Activated T-helper 1 cell treated with anti-CD3 and anti-CD28 coated beads, Interleukin-2, amount 50 U/mL, for 16 hours (primary cell): Measurements from ENCODE around the gene EHD1.
A peak's percentile ranks its signal among the peaks of the same experiment; 100 is the strongest.

Experiments
- DNase-seq, 2 donors: peaks; one replicate each; pipeline ENCODE4 v3.0.0-alpha.2; 2020; ENCODE audit warnings: low read depth in 1 of 2, low spot score in 1 of 2

EHD1 gene

DNA sequence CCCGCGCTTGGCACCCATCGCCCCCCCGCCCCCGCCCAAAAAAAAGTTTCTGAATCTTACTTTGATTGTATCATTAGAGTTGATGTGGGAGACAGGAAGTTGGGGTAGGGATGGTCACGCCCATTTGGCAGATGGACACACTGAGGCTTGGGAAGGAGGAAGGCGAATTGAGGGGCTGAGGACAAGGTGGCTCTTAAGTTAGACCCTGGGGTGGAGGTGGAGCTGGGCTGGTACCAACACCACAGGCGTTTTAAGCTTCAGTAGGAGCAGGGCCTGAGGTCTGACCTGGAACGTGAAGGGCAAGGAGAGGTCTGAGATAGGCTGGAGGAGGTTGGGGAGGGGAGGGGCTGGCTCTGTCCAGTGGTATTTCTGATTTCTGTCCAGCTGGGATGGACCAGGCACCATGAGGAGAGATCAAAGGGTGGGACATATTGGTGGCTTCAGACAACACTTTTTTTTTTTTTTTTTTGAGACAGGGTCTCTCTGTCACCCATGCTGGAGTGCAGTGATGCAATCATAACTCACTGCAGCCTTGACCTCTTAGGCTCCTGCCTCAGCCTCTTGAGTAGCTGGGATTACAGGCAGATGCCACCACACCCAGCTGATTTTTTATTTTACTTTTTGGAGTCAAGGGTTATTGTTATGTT, 33.2 kb downstream of the EHD1 start:
- no peak for DNase-seq

DNA sequence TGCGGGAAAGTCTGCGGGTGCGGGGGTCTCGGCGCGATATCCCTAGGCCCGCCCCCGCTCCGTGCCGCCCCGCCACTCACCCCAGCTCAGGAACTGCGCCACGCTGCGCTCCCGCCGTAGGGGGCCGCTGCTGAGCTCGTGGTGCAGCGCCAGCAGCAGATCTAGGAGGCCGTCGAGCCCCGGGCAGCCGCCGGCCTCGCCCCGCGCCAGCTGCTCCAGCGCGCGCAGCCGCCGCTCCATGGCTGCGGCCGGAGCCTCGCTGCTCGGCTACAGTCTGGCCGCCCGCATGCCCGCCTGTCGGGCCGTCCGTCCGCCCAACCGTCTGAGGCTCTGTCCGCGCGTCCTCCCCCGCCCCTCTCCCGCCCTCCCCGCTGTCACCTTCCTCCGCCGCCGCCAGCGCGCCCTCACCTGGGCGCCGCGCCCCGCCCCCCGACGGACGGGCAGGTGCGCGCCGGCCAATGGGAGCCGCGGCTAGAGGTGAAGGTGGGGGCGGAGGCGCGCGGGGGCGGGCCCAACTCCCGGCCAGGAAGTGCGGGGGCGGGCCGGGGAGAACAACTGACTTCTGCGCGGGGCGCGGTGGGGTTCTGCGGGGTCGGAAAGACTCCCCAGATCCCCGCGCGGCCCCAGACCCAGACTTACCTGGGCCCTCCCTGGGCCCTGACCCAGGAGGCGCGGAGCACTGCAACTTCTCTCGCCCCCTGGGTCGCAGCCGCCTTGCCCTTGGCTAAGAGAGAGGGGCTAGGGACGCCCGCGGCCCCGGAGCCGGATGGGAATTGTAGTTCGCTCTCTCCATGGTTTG, 33.9 kb downstream of the EHD1 start, which contains the start of gene CDC42BPG:
Gene CDC42BPG (minus strand): TSS at position 324 of the 799 bp plus-strand sequence. CDS start 84 bp downstream, at position 240.
- peak; percentile 44 to 62 for DNase-seq

DNA sequence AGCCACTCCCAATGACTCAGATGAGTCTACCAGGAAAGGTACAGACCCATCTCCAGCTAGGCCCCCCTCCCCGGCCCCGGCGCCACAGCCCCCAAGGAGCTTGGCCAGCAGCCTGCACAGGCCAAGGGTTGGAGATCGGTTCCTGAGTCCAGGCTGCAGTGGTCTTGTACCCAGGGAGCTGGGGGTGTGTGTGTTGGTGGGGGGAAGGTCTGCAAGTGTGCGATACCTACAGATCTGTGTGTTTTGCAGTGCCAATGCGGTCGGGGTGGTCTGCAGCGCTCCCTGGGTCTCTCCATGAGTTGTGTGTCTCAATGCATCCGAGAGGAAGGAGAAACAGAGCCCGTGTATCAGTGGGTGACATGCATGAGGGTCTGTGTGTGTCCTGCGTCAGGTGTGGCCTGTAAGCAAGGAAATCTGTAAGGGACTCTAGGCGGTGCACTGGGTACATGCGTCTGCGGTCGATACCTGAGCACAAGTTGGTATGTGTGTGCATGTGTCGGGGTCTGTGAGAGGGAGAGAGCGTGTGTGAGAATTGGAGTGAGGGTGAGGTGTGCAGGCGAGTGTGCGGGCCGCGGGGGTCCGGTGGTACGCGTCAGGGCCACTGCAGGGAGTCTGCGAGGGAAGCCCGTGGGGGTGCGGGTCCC, 34.6 kb downstream of the EHD1 start:
- no peak for DNase-seq

DNA sequence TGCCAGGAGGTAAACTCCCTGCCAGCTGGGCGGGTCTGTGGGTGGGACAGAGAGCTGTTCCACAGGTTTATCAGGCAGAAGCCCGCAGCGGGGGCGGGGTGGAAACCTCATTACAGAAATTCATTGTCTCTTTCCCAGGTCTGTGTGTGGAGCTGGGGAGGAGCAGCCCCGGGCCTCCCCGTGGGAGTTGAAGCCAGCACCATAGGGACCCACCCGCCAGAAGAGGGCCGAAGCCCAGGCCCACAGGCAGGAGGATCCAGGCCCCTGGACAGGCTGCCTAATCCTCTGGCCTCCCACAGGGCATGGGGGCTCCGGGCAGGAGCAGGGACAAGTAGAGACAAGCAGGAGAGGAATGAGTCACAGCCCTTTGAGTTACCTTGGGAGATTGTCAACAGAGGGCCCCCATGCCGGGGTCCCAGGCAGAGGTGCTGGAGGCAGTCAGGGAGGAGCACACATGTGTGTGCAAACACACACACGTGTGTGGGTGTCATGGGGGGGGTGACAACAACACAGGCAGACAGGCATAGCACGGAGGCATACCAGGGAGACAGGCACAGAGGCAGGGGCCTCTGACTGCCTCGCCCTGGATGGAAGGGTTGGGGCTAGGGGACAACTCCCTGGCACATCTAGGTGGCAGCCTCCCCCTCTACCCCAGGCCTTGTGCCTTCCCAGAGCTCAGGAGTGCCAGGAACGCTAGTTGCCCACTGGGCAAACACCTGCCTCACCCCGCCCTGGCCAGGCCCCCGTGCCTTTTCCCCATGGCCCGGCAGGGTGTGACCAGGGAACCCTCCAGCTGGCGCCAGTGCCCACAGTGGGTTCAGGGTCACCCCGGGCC, 35.4 kb downstream of the EHD1 start:
- DNase-seq: no peak

DNA sequence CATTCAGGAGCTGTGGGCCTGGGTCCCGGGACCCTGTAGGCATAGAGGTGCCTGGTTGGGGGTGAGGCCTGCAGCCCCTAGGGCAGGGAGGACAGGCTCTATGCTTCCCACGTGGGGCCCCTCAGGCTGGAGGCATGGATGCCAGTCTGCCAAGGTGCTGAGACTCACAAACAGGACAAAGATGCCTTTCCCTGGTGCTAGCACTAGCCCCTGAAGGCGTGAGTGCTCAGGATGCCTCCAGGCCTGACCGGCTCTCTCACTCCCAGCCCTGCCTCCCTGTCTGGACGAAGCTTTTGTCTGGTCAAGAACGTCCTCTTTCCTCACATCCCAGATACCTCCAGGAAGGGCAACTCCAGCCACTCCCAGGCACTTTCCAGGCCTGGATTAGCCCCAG, 36.1 kb downstream of the EHD1 start:
- no peak for DNase-seq

DNA sequence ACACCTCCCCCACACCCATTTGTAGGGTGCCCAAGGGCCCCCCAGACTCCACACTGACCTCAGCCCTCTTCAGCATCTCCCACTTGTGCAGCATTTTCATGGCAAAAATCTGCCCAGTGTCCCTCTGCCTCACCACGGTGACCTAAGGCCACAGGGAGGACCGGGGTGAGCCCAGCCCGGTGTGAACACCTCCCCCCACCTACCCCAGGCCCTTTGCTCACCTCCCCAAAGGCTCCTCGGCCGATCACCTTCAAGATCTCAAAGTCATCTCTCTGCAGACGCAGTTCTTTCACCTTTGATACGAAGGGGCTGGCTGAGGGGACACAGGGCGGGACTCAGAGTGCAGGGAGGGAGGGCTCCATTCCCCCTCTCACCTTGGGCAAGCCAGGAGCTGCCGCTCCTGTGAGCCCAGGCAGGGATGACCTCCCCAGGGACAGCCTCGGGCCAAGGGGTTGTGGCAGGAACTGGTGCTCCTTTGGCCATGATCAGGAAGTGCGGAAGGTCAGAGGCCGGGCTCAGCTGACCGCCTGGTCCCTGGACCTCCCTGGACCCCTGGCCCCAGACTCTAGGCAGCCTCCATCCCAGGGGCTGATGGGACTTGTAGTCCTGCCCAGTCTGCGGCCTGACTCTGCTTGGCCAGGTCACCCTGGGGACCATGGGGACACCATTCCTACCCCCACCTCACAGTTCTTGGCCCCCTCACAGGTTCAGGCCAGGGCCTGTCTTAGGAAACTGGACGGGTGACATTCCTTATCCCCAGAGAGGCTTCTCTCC, 36.6 kb downstream of the EHD1 start:
- DNase-seq: no peak

DNA sequence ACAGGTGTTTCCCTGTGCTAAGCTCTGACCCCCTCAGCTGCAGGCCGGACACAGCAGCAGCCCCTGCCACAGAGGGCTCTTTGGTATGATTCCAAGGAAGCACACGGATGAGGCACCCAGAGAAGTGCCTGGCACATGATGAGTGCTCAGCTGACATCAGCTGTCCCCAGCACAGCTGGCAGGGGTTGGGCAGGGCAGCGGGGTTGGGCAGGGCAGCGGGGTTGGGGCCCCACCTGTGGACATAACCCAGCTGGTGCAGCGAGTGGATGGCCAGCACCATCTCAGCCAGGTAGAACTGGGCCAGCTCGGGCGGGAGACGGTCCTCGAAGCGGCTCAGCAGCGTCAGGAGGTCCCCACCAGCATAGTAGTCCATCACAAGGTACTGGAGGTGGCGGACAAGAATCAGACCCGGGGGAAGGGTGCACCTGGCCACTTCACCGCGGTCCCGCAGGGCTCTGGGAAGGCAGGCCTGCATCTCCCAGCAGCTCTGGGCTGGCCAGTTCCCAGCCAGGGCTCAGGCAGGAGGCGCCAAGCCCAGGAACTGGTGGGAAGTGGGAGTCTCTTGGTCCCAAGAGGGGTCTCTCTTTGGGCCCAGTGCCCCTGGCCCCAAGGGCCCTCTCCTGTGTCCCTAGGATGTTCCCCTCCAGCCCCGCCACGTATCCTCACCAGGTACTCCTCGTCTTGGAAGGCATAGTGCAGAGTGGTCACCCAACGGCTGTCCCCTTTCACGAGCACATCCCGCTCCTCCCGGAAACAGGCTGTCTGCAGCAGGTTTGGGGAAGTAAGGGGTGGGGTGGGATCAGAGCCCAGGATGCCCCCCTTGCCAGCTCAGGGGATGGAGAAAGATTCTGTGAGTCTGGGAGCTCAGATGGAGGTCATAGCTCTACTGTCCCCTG, 38.3 kb downstream of the EHD1 start:
- no peak for DNase-seq

DNA sequence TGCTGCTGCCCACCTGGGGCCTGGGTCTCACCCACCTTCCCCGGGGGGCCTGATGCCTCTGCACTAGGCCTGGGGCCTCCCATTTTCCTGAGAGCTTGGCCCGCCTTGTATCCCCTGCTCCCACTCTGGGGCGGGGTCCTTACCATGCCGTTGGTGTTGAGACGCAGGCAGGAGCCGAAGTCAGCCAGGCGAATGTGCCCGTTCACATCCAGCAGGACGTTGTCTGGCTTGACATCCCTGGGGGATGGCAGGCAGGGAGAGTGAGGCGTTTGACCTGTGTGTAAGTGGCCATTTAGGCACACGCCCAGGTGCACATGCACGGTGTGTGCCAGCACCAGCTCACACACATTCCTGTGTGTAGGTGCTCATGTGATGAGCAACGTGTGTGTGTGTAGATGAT, 39.1 kb downstream of the EHD1 start:
- no peak for DNase-seq

DNA sequence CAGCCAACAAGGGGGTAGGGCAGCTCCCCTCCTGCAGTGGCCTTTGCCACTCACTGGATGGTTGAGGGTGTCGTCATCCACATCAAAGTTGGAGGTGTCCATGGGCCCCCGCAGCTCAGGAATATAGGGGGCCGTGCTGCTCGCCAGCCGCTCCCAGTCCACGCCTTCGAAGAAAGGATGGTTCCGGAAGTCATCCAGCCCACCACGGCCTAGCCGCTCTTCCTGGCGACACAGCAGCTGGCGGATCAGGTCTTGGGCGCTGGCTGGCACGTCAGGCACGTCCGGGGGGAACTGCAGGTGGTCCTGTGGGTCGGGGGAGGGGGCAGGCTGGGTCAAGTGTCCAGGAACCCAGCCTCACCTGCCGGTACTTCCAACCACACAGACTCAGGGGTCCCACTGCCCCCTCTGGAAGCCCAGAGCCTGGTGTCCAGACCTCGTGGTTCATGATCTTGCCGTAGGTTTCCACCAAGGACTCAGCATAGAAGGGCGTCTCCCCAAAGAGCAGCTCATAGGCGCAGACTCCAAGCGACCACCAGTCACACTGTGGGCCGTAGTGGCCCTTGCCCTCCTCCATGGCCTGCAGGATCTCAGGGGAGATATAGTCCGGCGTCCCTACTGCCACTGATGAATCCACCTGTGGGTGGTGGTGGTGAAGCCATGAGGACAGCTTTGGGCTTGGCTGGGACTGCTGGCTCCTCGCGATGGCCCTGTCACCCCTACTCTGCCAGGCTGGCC, 39.7 kb downstream of the EHD1 start:
- no peak for DNase-seq

DNA sequence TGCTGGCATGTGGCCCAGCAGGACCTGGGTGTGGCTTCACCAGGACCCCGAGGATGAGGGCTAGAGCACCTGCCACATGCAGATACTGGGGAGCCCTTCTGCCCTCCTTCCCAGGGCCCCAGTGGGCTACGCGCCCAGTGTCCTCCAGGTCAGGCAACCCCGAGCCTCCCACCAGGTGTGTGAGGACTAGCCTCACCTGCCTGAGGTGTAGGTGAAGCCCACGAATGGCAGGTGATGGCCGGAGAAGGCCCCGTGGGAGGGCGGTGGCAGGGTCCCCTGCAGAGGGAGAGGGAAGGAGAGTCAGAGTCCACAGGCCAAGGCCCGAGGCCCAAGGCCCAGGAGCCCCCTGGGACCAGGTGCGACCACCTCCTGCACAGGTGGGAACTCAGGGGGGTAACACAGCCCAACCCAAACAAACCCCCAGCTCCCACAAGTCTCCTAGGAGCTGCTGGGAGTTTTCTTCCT, 40.5 kb downstream of the EHD1 start:
- no peak for DNase-seq

DNA sequence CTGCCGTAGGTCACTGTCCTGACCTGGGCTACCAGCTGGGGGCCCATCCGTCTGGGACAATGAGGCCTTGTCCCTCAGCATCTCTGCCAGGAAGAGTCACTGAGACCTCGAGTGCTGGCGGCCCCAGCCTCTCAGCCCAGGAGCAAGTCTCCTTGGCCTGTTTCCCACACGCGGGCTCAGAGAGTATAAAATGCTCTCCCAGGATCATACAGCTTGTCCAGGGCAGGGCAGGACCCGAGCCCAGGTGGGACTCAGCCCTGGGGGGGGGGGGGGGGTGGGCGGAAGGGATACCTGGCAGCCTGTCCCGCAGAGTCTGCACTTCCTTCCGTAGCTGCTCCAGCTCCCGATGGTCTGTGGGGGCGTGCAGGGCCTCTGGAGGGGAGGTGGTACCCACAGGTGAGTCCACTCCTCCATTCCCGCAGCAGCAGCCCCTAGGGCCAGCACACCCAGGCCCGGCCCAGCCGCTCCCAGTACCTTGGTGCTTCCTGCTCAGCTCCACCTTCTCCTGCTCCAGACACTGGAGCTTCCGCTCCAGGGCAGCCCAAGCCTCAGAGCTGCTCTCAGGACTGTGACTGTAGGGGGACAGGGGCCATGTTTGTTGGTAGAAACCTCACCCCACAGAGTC, 41.9 kb downstream of the EHD1 start:
- DNase-seq: no peak

DNA sequence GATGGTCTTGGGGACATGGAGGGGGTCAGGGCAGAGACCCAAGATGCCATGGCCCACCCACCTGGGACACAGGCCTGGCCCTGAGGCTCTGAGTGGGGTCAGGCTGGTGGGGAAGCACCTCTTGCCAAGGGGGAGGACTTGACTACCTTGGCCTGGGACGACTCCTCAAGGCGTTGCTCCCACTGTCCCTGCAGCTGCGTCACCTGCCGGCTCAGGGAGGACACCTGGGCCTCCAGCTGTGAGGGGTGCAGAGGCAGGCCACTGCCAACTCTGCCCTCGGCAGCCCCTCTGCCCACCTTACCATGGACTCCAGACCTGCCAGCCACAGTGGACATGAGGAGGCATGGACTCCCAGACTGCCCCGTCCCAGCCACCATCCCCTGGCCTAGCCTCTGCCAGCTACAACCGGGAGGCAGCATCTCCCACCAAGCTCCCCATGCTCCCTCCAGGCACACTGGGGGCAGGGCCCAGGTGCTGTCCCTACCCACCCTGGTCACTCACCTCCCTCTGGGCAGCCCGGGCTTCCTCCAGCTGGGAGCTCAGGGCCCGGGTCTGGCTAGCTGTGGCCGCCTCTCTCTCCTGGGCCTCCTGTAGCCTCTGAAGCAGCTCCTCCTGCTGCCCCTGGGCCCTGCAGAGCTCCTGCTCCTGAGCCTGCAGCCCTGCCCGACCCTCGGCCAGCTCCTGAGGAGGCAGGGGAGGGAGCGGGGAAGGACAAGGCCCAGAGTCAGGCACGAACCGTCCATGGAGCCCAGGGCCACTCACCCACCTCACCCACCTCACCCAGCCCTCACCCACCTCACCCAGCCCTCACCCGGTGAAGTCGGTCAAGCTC, 42.6 kb downstream of the EHD1 start:
- no peak for DNase-seq

DNA sequence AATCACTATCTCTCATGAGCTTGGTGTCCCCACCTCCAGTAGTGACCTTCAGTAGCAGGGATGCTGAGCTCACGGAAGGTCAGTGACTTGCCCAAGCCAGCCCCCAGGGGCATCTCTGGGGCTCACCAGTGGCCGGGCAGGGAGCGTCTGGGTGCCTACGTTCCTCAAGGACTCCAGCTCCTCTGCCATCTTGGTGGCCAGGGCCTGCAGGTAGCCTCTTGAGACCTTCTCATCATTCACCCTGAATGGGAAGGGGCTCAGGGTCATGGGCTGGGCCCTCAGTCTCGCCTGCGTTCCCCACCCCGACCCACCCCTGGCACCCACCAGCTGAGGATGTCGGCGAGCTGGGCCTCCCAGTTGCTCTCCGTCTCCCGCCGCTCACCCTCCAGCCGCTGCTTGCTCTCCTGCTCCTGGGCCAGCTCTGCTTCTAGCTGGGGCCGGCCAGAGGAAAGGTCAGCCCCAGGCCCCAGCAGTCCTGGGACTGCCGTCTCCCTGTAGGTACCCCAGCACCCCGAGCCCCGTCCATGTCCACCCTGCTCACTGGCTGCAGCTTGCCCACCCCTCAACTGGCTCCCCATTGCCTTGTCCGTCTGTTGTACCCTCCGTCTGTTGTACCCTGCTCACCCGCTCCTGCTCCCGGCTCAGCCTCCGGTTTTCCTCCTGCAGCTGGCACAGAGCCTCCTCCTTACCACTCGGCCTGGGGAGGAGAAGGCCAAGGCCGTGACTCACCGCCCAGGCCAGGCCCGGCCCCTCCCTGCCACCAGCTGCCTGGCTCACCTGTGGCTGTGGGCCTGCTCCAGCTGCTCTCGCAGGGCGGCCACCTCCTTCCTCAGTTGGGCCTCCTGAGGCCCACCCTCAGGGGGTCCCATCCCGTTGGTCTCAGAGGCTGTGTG, 43.5 kb downstream of the EHD1 start:
- no peak for DNase-seq

DNA sequence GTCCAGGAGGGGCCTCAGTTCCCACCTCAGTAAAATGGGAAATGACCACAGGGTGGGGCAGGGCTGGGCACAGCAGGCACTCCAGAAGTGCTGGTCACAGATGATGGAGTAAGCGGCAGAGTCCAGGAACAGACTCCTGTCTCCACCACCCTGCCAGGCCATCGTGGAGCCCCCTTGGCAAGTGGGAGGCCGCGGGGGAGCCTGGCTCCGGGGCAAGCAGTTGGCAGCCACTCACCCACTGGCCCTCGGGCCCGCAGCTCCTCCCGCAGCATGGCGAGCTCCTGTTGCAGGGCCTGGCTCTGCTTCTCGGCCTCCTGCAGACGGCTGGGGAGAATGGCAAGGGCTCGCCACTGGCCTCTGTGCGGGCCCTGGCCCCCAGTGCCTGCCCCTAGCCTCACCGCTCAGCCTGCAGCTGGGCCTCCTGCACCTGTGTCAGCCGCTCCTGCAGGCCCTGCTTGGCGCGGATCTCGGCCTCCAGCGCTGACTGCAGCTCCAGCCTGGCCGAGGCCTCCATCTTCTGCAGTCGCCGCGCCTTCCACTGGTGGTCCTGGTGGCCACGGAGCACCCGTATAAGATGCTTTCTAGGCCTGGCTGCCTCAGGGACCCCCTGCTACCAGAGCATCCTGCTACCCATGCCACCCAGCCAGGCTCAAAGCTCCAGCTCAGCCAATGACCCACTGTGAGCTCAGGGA, 44.2 kb downstream of the EHD1 start:
- no peak for DNase-seq

DNA sequence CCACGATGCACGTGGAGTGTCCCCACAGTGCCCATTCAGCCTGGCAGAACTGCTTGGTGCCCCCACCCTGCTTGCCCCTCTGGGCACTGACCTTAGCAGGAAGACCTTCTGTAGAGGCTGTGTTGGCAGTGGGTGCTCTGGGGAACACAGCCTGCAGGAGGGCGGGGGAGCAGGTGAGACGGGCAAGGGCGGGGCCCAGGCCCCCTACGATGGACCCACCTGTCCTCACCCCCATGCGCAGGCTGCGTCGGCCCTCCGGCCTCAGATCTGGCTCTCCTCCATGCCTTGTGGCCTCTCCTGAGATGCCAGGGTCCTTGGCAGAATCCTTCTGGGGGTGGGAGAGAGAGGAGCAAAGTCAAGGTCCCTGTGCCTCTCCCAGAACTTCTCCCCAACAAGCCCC, 44.9 kb downstream of the EHD1 start:
- no peak for DNase-seq

DNA sequence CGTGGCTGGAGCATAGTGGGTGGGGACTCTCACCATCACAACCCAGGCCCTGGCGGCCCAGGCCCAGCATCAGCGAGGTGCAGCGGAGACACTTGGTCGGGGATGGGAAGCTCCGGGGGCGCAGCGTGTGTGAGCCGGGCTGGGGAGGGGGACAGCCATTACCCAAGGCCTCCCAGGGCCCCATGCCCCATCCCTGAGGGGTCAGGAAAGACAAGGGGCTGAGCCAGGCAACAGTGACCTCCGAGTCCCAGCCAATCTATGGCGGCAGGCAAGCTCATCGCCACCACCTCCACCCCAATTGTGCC, 45.3 kb downstream of the EHD1 start:
- no peak for DNase-seq
